Natural killer cell (primary cell): ENCODE results near the gene DENND2D. TPM values are rescaled to one million over a fixed set of nuclear protein-coding genes. Genes with fewer than 3 reads are reported as not detected.

ENCODE experiments used
- ATAC-seq, 3 donors: fragments of 150-1000 bp in 2 of 3; fragments of 200-7000 bp in 1 of 3; cut with Tn5 transposase; 1 replicate in 1 of 3; 2 replicates in 2 of 3; pipeline ENCODE4 v1.10.0; 2021; ENCODE audit warnings: mild to moderate bottlenecking in 2 of 3, moderate library complexity in 2 of 3
- DNase-seq, 2 donors: peaks; one replicate each; pipeline versions ENCODE4 v3.0.0 to v3.0.0-alpha.2; 2013 to 2021; ENCODE audit warnings: mixed read lengths in 1 of 2
- H3K27ac ChIP-seq: one replicate; pipeline ENCODE4 v1.5.1; 2013; ENCODE audit warnings: mild to moderate bottlenecking, low read length
- H3K27me3 ChIP-seq: one replicate; pipeline ENCODE4 v1.6.1; 2013; ENCODE audit warnings: low read length; ENCODE audit not compliant: control insufficient read depth, insufficient read depth
- H3K36me3 ChIP-seq: one replicate; pipeline ENCODE4 v1.6.1; 2013; ENCODE audit warnings: low read length; ENCODE audit not compliant: control insufficient read depth, insufficient read depth
- H3K4me1 ChIP-seq: one replicate; pipeline ENCODE4 v1.6.1; 2013; ENCODE audit warnings: low read length; ENCODE audit not compliant: control insufficient read depth, insufficient read depth
- H3K4me3 ChIP-seq: one replicate; pipeline ENCODE4 v1.5.1; 2013; ENCODE audit warnings: low read length
- H3K9me3 ChIP-seq: one replicate; pipeline ENCODE4 v1.6.1; 2013; ENCODE audit warnings: low read length; ENCODE audit not compliant: control insufficient read depth, insufficient read depth
- H3K27ac Mint-ChIP-seq, 2 donors: one replicate each; pipeline ENCODE4 v1.8.0; 2022; ENCODE audit warnings: mild to moderate bottlenecking in 2 of 2, mixed read lengths in 2 of 2, moderate library complexity in 1 of 2
- H3K27me3 Mint-ChIP-seq, 2 donors: one replicate each; pipeline ENCODE4 v1.8.0; 2022; ENCODE audit warnings: low read depth in 2 of 2, mixed read lengths in 2 of 2
- H3K36me3 Mint-ChIP-seq: one replicate; pipeline ENCODE4 v1.8.0; 2022; ENCODE audit warnings: mixed read lengths
- H3K4me1 Mint-ChIP-seq, 2 donors: one replicate each; pipeline ENCODE4 v1.8.0; 2022; ENCODE audit warnings: mixed read lengths in 2 of 2
- H3K4me3 Mint-ChIP-seq: one replicate; pipeline ENCODE4 v1.8.0; 2022; ENCODE audit warnings: mild to moderate bottlenecking, moderate library complexity, mixed read lengths
- H3K9me3 Mint-ChIP-seq, 2 donors: one replicate each; pipeline ENCODE4 v1.8.0; 2022; ENCODE audit warnings: mixed read lengths in 2 of 2
- WGBS: methylation state at CpG from one replicate; pipeline ENCODE4 v1.1.7; 2013; ENCODE audit warnings: missing lambda C conversion rate; ENCODE audit not compliant: insufficient coverage; 5-methylcytosine and 5-hydroxymethylcytosine counted together
- intact Hi-C: fragments of 100-400 bp; cut with micrococcal nuclease; formaldehyde crosslinking; loops from one replicate; pipeline ENCODE4 v1.14.2; 2022
- total RNA-seq, 4 donors: library from RNA; stranded (reverse); fragments of 120-200 nt in 1 of 4; gene quantifications; one replicate each; pipeline versions ENCODE4 v1.2.3 to v1.2.4, GENCODE V29; 2013 to 2022
- TF ChIP-seq, protein P1 (sequence below): fragments of 200-600 bp; IDR thresholded peaks from one replicate; pipeline ENCODE4 v1.8.0; 2022; ENCODE audit warnings: antibody characterized with exemption

DENND2D gene
- total RNA-seq, 3 donors from 2014 or later (not counting 1 experiment from before 2014, with no cell fraction given) = 203 to 297 (median 203) TPM

DNA sequence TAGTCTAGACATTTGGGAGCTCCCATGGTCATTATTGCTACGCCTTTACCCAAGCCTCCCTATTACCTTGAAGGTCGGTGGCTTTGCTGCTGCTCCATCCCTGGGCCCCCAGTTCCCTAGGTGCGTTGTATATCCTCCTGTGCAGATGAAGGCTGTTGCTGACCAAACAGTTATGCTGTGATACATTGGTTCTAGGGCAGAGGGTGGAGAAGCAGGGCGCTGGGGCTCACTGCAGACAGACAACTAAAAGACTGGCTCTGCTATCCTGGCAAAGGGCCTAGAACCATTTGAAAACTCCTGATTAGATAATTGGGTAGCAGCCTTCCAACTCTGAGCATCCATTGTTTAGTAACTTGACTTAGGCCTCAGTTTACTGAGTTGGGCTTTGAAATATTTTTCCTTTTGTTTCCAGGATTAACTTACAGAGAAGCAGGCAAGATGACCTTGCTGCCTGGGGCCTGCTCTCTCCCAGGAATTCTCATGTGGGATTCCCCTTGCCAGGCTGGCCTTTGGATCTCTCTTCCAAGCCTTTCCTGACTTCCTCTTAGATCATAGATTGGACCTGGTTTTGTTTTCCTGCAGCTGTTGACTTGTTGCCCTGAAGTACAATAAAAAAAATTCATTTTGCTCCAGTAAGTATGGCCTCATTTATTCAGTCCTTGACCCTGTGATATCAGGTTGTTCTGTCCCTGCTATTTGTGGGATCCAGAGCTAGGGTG lies 42.5 kb upstream of the DENND2D start:
- intact Hi-C loops = no loop called here
- 51% methylated on average over 3 of the region's 4 CpGs for WGBS
- no peak overlapping the region for H3K27ac ChIP-seq
- Mint-ChIP-seq H3K36me3 (peaks cover 11% of the 10 kb centered on the region), H3K27me3 (no peaks in the 10 kb centered on the region), H3K9me3 (no peaks in the 10 kb centered on the region), H3K4me3 (no peak overlapping the region), H3K27ac (no peak overlapping the region), H3K4me1 (peaks cover 0 to 5% of the 10 kb centered on the region in 2 donors)
- H3K9me3 ChIP-seq = no peaks in the 10 kb centered on the region
- ATAC-seq = no peak
- TF ChIP-seq, protein P1, sequence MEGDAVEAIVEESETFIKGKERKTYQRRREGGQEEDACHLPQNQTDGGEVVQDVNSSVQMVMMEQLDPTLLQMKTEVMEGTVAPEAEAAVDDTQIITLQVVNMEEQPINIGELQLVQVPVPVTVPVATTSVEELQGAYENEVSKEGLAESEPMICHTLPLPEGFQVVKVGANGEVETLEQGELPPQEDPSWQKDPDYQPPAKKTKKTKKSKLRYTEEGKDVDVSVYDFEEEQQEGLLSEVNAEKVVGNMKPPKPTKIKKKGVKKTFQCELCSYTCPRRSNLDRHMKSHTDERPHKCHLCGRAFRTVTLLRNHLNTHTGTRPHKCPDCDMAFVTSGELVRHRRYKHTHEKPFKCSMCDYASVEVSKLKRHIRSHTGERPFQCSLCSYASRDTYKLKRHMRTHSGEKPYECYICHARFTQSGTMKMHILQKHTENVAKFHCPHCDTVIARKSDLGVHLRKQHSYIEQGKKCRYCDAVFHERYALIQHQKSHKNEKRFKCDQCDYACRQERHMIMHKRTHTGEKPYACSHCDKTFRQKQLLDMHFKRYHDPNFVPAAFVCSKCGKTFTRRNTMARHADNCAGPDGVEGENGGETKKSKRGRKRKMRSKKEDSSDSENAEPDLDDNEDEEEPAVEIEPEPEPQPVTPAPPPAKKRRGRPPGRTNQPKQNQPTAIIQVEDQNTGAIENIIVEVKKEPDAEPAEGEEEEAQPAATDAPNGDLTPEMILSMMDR = no peak
- H3K36me3 ChIP-seq = peaks cover 4% of the 10 kb centered on the region
- DNase-seq = no peak
- H3K27me3 ChIP-seq = no peaks in the 10 kb centered on the region
- no peaks in the 10 kb centered on the region for H3K4me1 ChIP-seq
- no peak overlapping the region for H3K4me3 ChIP-seq

DNA sequence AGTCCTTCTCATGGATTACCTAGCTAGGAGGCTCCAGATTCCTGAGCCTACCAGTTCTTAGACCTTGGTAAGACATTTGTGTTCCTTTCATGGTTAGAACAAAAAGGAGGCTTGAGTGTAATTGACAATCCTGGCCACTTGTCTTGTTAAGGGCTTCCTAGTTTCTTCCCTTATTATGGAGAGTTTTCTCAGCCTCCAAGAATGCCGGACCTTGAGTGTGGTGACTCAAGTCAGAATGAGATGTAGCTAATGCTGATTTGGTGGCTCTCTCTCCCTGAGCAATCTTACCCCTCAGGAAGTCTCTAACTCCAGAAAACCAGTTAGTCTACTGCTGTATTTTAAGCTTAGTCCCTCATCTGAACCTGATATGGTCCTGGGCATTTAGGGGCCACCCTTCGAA lies 41.4 kb upstream of the DENND2D start:
- no peak overlapping the region for H3K27ac ChIP-seq

DNA sequence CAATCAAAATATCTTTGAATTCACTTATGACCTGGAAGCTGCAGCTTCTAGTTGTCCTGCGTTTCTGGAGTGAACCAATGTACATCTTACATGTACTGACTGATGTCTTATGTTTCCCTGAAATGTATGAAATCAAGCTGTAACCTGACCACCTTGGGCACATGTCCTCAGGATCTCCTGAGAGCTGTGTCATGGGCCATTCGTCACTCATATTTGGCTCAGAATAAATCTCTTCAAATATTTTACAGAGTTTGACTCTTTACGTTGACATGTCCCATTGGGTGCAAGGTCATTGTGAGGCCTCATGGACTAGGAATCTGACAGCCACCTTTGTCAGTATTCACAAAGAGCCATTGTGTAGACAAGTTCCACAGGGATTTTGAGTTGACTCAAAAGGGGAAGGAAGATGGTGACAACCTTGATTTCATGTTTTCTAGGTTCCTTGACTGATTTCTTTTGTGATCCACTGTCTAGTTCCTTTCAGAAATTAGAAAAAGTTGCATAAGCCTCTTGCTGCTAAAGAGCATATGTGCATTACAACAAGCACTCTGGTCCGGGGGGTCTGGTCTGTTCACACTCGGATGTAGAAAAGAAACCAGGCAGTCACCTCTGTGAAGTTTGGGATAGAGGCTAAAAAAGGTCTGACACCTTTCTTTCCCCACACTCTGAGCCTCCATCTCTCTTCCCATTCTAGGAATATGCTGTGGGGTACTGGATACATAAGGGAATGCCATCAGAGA lies 37.8 kb upstream of the DENND2D start:
- intact Hi-C loops = no loop called here
- DNase-seq = no peak
- no peak for ATAC-seq
- no peaks in the 10 kb centered on the region for H3K9me3 ChIP-seq
- H3K4me3 ChIP-seq = no peak overlapping the region
- H3K36me3 ChIP-seq = peaks cover 4% of the 10 kb centered on the region
- WGBS = 93% methylated on average over 5 of the region's 5 CpGs
- Mint-ChIP-seq H3K4me1 (peaks cover 0 to 5% of the 10 kb centered on the region in 2 donors), H3K4me3 (no peak overlapping the region), H3K9me3 (no peaks in the 10 kb centered on the region), H3K36me3 (peaks cover 11% of the 10 kb centered on the region), H3K27me3 (no peaks in the 10 kb centered on the region), H3K27ac (no peak overlapping the region)
- TF ChIP-seq, protein P1 = no peak
- no peaks in the 10 kb centered on the region for H3K4me1 ChIP-seq
- no peaks in the 10 kb centered on the region for H3K27me3 ChIP-seq
- H3K27ac ChIP-seq = no peak overlapping the region

More for the DNA sequence above, 41.4 kb upstream of the DENND2D start:
- H3K4me3 ChIP-seq = no peak overlapping the region
- 93% methylated on average over 2 of the region's 2 CpGs for WGBS
- H3K4me1 Mint-ChIP-seq = peaks cover 0 to 5% of the 10 kb centered on the region in 2 donors
- H3K36me3 Mint-ChIP-seq = peaks cover 11% of the 10 kb centered on the region
- no peaks in the 10 kb centered on the region for H3K9me3 Mint-ChIP-seq
- peaks cover 4% of the 10 kb centered on the region for H3K36me3 ChIP-seq
- H3K4me3 Mint-ChIP-seq = no peak overlapping the region
- H3K27ac Mint-ChIP-seq = no peak overlapping the region
- H3K4me1 ChIP-seq = no peaks in the 10 kb centered on the region
- no peak for DNase-seq
- H3K27me3 Mint-ChIP-seq = no peaks in the 10 kb centered on the region
- no peak for ATAC-seq
- no peaks in the 10 kb centered on the region for H3K27me3 ChIP-seq
- intact Hi-C loops = no loop called here
- no peaks in the 10 kb centered on the region for H3K9me3 ChIP-seq
- TF ChIP-seq, protein P1 = no peak
